ENCODE measurements around the gene CYP3A7.
"Not testable (repeated sequence)": the region's sequence is repeated elsewhere in the genome, so short reads cannot be mapped to it uniquely, and the experiment has no call there.

The CYP3A7 gene

GRCh38 chr7:99665312-99666012 lies 69.5 kb downstream of the CYP3A7 start:
- DNase-seq, result no peak

- not testable (repeated sequence) for DNase-seq
These were observed 77.1 kb downstream of the CYP3A7 start for GRCh38 chr7:99657879-99658278.
